ENCODE data around the gene HPS1.

DNA sequence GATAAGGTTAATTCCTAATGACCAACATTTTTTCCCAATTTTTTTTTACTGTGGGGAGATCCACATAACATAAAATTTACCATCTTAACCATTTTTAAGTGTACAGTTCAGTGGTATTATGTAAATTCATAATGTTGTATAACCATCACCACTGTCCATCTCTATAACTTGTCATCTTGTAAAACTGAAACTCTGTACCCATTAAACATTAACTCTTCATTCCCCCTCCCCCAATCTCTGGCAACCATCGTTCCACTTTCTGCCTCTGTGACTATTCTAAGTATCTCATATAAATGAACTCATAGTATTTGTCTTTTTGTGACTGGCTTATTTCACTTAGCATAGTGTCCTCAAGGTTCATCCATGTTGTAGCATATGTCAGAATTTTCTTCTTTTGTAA lies 46.0 kb upstream of the HPS1 start:
- TF ChIP-seq, protein P1, sequence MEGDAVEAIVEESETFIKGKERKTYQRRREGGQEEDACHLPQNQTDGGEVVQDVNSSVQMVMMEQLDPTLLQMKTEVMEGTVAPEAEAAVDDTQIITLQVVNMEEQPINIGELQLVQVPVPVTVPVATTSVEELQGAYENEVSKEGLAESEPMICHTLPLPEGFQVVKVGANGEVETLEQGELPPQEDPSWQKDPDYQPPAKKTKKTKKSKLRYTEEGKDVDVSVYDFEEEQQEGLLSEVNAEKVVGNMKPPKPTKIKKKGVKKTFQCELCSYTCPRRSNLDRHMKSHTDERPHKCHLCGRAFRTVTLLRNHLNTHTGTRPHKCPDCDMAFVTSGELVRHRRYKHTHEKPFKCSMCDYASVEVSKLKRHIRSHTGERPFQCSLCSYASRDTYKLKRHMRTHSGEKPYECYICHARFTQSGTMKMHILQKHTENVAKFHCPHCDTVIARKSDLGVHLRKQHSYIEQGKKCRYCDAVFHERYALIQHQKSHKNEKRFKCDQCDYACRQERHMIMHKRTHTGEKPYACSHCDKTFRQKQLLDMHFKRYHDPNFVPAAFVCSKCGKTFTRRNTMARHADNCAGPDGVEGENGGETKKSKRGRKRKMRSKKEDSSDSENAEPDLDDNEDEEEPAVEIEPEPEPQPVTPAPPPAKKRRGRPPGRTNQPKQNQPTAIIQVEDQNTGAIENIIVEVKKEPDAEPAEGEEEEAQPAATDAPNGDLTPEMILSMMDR (IDR thresholded peaks at IDR 0.05) = no peak
- no peak for TF ChIP-seq POLR2A (IDR thresholded peaks at IDR 0.05)
